22Rv1 (cell line): ENCODE measurements around the gene ZNF438.
A peak's percentile ranks its signal among the peaks of the same experiment; 100 is the strongest.

Experiments
- H3K27ac ChIP-seq: fragments of 450-650 bp; 2 replicates; pipeline ENCODE4 v1.5.1; 2017
- CTCF ChIP-seq: fragments of 450-650 bp; IDR thresholded peaks from 2 replicates; pipeline ENCODE4 v1.5.1; 2017; ENCODE audit warnings: mild to moderate bottlenecking
- ZFX ChIP-seq: fragments of 450-650 bp; IDR thresholded peaks from 2 replicates; pipeline ENCODE4 v1.6.1; 2017; ENCODE audit warnings: antibody characterized with exemption, borderline replicate concordance

ZNF438 gene

GRCh38 chr10:31037749-31038148 is 6.1 kb upstream of the ZNF438 start:
- no peak for TF ChIP-seq ZFX
- no peak for TF ChIP-seq CTCF

GRCh38 chr10:31036209-31036608 is 4.5 kb upstream of the ZNF438 start:
- no peak overlapping the region for H3K27ac ChIP-seq
- TF ChIP-seq ZFX (no peak), CTCF (no peak)

More at GRCh38 chr10:31037749-31038148, 6.1 kb upstream of the ZNF438 start:
- no peak overlapping the region for H3K27ac ChIP-seq

GRCh38 chr10:31035266-31035798 is 3.7 kb upstream of the ZNF438 start:
- no peak overlapping the region for H3K27ac ChIP-seq
- no peak for TF ChIP-seq CTCF
- no peak for TF ChIP-seq ZFX

GRCh38 chr10:31034098-31034909 is 2.6 kb upstream of the ZNF438 start:
- TF ChIP-seq ZFX, result no peak
- H3K27ac ChIP-seq, result no peak overlapping the region

GRCh38 chr10:31033147-31033546 is 1.5 kb upstream of the ZNF438 start:
- H3K27ac ChIP-seq, result no peak overlapping the region
- TF ChIP-seq ZFX (no peak), CTCF (no peak)

- H3K27ac ChIP-seq, result peak overlapping the region; percentile 89
- TF ChIP-seq ZFX (no peak), CTCF (no peak)
Observed at GRCh38 chr10:31032258-31033132, 830 bp upstream of the ZNF438 start.

- peak overlapping the region; percentile 89 for H3K27ac ChIP-seq
- TF ChIP-seq ZFX, result no peak
- no peak for TF ChIP-seq CTCF
Observed at GRCh38 chr10:31031205-31031557, 484 bp downstream of the ZNF438 start.
